ENCODE data around the gene L2HGDH. TPM values are rescaled to one million over a fixed set of nuclear protein-coding genes. Genes with fewer than 3 reads are reported as not detected.

The L2HGDH gene
- total and polyA plus RNA-seq, 2 of the 4 experiments (the other 2 are of a cell fraction) = 3.1 to 3.8 TPM

DNA sequence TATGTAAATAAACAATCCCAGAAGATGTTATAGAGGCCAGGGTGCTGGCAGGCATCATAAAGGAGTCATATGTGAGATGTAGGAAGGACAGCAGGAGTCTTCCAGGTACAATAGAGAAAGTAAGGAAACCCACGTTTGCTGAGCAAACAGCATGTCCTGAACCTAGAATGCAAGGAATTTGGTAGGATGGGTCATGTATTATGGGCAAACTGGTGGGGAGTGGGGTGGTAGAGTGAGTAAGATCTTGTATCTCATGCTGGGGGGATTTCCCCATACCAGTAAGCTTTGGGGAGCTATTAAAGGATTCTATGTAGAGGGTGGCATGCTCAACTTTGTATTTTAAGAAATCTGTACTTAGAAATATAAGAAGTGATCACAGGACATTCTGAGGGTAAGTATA lies 43.7 kb upstream of the L2HGDH start:
- H4K8ac ChIP-seq (ENCODE audit: low read depth in 2 of 2, low read length in 2 of 2) = no peak overlapping the region
- H2BK15ac ChIP-seq (ENCODE audit: low read depth, low read length) = no peak overlapping the region
- 0 out of 2 replicates have a peak, but pooled peaks cover 3% of the 10 kb centered on the region for H3K36me3 ChIP-seq (ENCODE audit: control insufficient read depth, insufficient read depth, low read length)
- dilution Hi-C loops (cut with HindIII; ENCODE audit: low sequenced_read_pairs, unreplicated experiment) (no loop called here), in situ Hi-C loops (cut with MboI; ENCODE audit: low sequenced_read_pairs) (no loop called here), intact Hi-C loops (cut with micrococcal nuclease) (no loop called here)
- no peak overlapping the region for H3K23ac ChIP-seq (ENCODE audit: low read depth, low read length)
- no peak for DNase-seq
- WGBS, 2 experiments (ENCODE audit: extremely low coverage in 2 of 2, insufficient read length in 1 of 2) = no CpG with 5 or more reads among the region's 1 CpG
- no peak overlapping the region for H2AK9ac ChIP-seq (replicated peaks; ENCODE audit: low read depth, low read length, poor library complexity)
- H2AK5ac ChIP-seq (ENCODE audit: low read depth, low read length) = no peak overlapping the region
- H2BK5ac ChIP-seq (ENCODE audit: low read depth, low read length, poor library complexity, severe bottlenecking) = no peak overlapping the region
- no peak overlapping the region for H3K27ac ChIP-seq (ENCODE audit: insufficient read depth, low read length)
- H2AFZ ChIP-seq (replicated peaks; ENCODE audit: low read length, poor library complexity) = no peak overlapping the region
- no peak overlapping the region for H3K4me2 ChIP-seq (ENCODE audit: low read depth, low read length)
- H3K56ac ChIP-seq (ENCODE audit: extremely low read depth, insufficient read depth, low read length) = no peak overlapping the region
- no peak overlapping the region for H3K9ac ChIP-seq (ENCODE audit: low read depth, low read length)
- no peak overlapping the region for H3K14ac ChIP-seq (replicated peaks; ENCODE audit: low read depth, low read length)
- no peak overlapping the region for H4K91ac ChIP-seq (ENCODE audit: insufficient read depth, low read depth, low read length)
- H3K4ac ChIP-seq (ENCODE audit: low read depth, low read length) = no peak overlapping the region
- ChIA-PET POLR2A (ENCODE audit: unreplicated experiment) (no interaction called here), CTCF (no interaction called here)
- no TSS peak for BruUV-seq (replicated peaks)
- H3K79me1 ChIP-seq (ENCODE audit: low read depth in 1 of 2, low read length in 2 of 2) = no peaks in the 10 kb centered on the region; a peak in 1 of 4 replicates
- no peak overlapping the region for H2BK20ac ChIP-seq (ENCODE audit: low read depth, low read length)
- H3K4me3 ChIP-seq (ENCODE audit: insufficient read depth, low read depth, low read length) = no peak overlapping the region
- peaks cover 5% of the 10 kb centered on the region for H3K4me1 ChIP-seq (ENCODE audit: control insufficient read depth, insufficient read depth, low read length)
- no peak for ATAC-seq (ENCODE audit: low read depth)
- H3K9me1 ChIP-seq (ENCODE audit: insufficient read depth, low read length) = no peaks in the 10 kb centered on the region; the same call in 1 of the 2 replicates
- H4K5ac ChIP-seq (ENCODE audit: low read depth, low read length) = no peak overlapping the region
- no peaks in the 10 kb centered on the region for H4K20me1 ChIP-seq (ENCODE audit: insufficient read depth, low read length)
- TF ChIP-seq, protein P1, sequence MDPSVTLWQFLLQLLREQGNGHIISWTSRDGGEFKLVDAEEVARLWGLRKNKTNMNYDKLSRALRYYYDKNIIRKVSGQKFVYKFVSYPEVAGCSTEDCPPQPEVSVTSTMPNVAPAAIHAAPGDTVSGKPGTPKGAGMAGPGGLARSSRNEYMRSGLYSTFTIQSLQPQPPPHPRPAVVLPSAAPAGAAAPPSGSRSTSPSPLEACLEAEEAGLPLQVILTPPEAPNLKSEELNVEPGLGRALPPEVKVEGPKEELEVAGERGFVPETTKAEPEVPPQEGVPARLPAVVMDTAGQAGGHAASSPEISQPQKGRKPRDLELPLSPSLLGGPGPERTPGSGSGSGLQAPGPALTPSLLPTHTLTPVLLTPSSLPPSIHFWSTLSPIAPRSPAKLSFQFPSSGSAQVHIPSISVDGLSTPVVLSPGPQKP (IDR thresholded peaks at IDR 0.05; ENCODE audit: borderline replicate concordance, low read depth, low read length) = no peak
- TF ChIP-seq RFX5 (IDR thresholded peaks at IDR 0.05; ENCODE audit: low read depth, low read length) (no peak), SMC3 (IDR thresholded peaks at IDR 0.05; ENCODE audit: low read depth, low read length) (no peak)
- no peak overlapping the region for H3K18ac ChIP-seq (ENCODE audit: low read depth, low read length)
- H2BK120ac ChIP-seq (ENCODE audit: low read depth, low read length) = no peak overlapping the region
- no peaks in the 10 kb centered on the region for H3K27me3 ChIP-seq (ENCODE audit: control insufficient read depth, insufficient read depth, low read length)
- H3K9me3 ChIP-seq (ENCODE audit: control insufficient read depth, insufficient read depth, low read length) = no peaks in the 10 kb centered on the region

Measured in IMR-90 (cell line).